Fibroblast of villous mesenchyme (primary cell): ENCODE data around the gene PHLDB3. TPM values are rescaled to one million over a fixed set of nuclear protein-coding genes. Genes with fewer than 3 reads are reported as not detected.
"Not testable (repeated sequence)": the region's sequence is repeated elsewhere in the genome, so short reads cannot be mapped to it uniquely, and the experiment has no call there.

Source experiments
- DNase-seq: peaks from one replicate; pipeline ENCODE4 v3.0.0-alpha.2; 2010; ENCODE audit warnings: low read depth
- H3K4me3 ChIP-seq: 2 replicates; pipeline ENCODE4 v1.5.1; 2011; ENCODE audit warnings: low read depth, mild to moderate bottlenecking, low read length
- total RNA-seq: library from RNA; depleted of rRNA; stranded (reverse); fragments of >200 nt; gene quantifications from 2 replicates; pipeline ENCODE4 v1.2.3, GENCODE V29; 2012
- TF ChIP-seq, protein P1 (sequence below): IDR thresholded peaks from 2 replicates; pipeline ENCODE4 v1.5.1; 2012; ENCODE audit warnings: low read depth, mild to moderate bottlenecking, low read length; ENCODE audit not compliant: insufficient read depth

PHLDB3 gene
- total RNA-seq, 1 donor: 13.4 TPM

DNA sequence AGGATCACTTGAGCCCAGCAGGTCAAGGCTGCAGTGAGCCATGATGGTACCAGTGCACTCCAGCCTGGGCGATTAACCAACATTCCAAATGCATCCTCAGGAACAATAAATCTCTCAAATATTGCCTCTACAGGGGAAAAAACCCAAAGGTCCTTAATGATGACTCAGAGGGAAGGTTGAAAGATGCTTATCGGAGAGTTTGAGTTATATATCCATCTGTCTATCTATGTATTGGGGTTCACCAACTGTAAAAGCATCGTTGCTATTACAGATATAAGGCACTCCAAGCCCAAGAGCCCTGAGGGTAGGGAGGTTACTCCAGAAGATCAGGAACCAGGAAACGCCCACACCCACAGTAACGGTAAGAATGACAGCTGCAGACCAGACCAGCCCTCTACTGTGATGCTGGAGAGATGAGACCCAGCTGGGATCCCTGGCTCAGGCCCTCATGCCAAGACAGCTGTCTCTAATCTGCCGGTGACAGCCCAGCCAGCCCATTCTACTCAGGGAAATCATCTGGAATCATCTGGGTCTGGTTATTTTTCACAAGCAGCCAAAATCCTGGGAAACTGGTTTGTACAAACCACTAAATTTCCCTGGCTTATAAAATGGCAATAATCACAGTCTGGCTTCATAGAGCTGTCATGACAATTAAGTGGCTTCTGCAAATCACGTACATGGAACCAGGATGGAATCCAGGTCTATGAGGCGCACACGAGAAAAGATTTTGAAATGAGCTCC is 66.1 kb downstream of the PHLDB3 start:
- peak; percentile 74 for DNase-seq
- H3K4me3 ChIP-seq: no peak overlapping the region
- TF ChIP-seq, protein P1, sequence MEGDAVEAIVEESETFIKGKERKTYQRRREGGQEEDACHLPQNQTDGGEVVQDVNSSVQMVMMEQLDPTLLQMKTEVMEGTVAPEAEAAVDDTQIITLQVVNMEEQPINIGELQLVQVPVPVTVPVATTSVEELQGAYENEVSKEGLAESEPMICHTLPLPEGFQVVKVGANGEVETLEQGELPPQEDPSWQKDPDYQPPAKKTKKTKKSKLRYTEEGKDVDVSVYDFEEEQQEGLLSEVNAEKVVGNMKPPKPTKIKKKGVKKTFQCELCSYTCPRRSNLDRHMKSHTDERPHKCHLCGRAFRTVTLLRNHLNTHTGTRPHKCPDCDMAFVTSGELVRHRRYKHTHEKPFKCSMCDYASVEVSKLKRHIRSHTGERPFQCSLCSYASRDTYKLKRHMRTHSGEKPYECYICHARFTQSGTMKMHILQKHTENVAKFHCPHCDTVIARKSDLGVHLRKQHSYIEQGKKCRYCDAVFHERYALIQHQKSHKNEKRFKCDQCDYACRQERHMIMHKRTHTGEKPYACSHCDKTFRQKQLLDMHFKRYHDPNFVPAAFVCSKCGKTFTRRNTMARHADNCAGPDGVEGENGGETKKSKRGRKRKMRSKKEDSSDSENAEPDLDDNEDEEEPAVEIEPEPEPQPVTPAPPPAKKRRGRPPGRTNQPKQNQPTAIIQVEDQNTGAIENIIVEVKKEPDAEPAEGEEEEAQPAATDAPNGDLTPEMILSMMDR: no peak

DNA sequence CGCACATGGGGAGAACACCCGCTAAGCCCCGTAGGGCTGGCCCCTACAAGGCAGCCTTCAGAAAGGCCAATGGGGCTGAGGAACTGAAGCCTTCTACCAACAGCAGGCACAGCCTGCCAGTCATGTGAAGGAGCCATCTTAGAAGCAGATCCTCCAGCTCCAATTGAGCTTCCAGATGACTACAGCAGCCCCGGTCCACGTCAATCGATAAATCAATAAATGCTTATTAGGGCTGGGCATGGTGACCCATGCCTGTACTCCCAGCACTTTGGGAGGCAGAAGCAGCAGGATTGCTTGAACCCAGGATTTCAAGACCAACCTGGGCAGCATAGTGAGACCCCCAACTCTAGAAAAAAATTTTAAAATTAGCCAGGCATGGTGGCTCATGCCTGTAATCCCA is 66.8 kb downstream of the PHLDB3 start:
- TF ChIP-seq, protein P1: no peak
- no peak for DNase-seq
- no peak overlapping the region for H3K4me3 ChIP-seq

GRCh38 chr19:43437284-43437683 is 67.3 kb downstream of the PHLDB3 start:
- DNase-seq, H3K4me3 ChIP-seq: not testable (repeated sequence)

- no peak for DNase-seq
- no peak overlapping the region for H3K4me3 ChIP-seq
- TF ChIP-seq, protein P1: no peak
Observed at GRCh38 chr19:43435775-43436174, 68.8 kb downstream of the PHLDB3 start.

GRCh38 chr19:43433689-43434088 is 70.9 kb downstream of the PHLDB3 start:
- TF ChIP-seq, protein P1: no peak
- no peak overlapping the region for H3K4me3 ChIP-seq
- no peak for DNase-seq

DNA sequence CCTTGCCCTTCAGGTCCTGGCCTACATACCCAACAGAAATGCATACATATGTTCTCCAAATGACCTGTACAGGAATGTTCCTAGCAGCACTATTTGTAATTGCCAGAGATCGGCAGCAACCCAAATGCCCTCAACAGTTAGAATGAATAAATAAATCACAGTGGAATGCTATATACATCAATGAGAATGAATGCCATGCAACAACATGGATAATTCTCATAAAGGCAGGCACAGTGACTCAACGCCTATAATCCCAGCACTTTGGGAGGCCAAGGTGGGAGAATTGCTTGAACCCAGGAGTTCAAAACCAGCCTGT is 71.2 kb downstream of the PHLDB3 start:
- H3K4me3 ChIP-seq: no peak overlapping the region
- no peak for DNase-seq
- TF ChIP-seq, protein P1: no peak

DNA sequence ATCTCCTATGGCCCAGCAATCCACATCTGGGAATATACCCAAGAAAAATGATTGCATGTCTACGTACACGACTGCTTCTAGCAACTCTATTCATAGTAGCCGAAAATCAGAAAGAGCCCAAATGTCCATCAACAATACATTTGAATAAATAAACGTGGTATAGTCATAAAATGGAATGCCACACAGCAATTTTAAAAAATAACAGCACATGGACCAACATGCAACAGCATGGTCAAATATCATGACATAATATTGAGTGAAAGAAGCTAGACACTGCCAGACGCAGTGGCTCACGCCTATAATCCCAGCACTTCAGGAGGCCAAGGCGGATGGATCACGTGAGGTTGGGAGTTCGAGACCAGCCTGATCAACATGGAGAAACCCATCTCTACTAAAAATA is 73.6 kb downstream of the PHLDB3 start:
- no peak for DNase-seq
- TF ChIP-seq, protein P1: no peak
- H3K4me3 ChIP-seq: no peak overlapping the region
